Sigmoid colon (tissue), 7 donors: ENCODE data around the gene HDDC2. TPM values are rescaled to one million over a fixed set of nuclear protein-coding genes. Genes with fewer than 3 reads are reported as not detected.

Experiments used
- DNase-seq: peaks from one replicate; pipeline ENCODE4 v3.0.0-alpha.2; 2019
- H3K27ac ChIP-seq, 4 donors: fragments of 200-600 bp; sonication (generic); one replicate each; pipeline ENCODE4 v1.5.1; 2016 to 2019; ENCODE audit warnings: mild to moderate bottlenecking in 1 of 4
- H3K27me3 ChIP-seq, 3 donors: fragments of 200-600 bp; sonication (generic); one replicate each; pipeline ENCODE4 v1.5.1; 2019; ENCODE audit warnings: mild to moderate bottlenecking in 1 of 3
- H3K36me3 ChIP-seq, 4 donors: fragments of 200-600 bp; sonication (generic); one replicate each; pipeline ENCODE4 v1.5.1; 2016 to 2019
- H3K4me1 ChIP-seq, 4 donors: fragments of 200-600 bp; sonication (generic); one replicate each; pipeline ENCODE4 v1.5.1; 2017 to 2019
- H3K4me3 ChIP-seq, 4 donors: fragments of 200-600 bp; sonication (generic); one replicate each; pipeline ENCODE4 v1.5.1; 2017 to 2019; ENCODE audit warnings: mild to moderate bottlenecking in 2 of 4, moderate library complexity in 1 of 4
- H3K9me3 ChIP-seq, 4 donors: fragments of 200-600 bp in 3 of 4; sonication (generic) in 3 of 4; one replicate each; pipeline versions ENCODE4 v1.5.1 to v1.6.1; 2013 to 2019
- CTCF ChIP-seq, 4 experiments: fragments of 450-650 bp in 3 of 4; fragments of 200-600 bp in 1 of 4; IDR thresholded peaks; one replicate each; pipeline ENCODE4 v1.5.1; 2016 to 2019; ENCODE audit warnings: antibody characterized with exemption in 4 of 4, mild to moderate bottlenecking in 3 of 4, moderate library complexity in 2 of 4
- EP300 ChIP-seq, 4 donors: sonication (generic); formaldehyde crosslinking; IDR thresholded peaks; one replicate each; pipeline ENCODE4 v1.6.1; 2017; ENCODE audit warnings: antibody characterized with exemption in 4 of 4
- POLR2A ChIP-seq, 2 donors: fragments of 450-650 bp; IDR thresholded peaks; one replicate each; pipeline ENCODE4 v1.6.1; 2016; ENCODE audit warnings: antibody characterized with exemption in 2 of 2, mild to moderate bottlenecking in 2 of 2, moderate library complexity in 2 of 2
- POLR2AphosphoS5 ChIP-seq, 4 donors: sonication (generic); formaldehyde crosslinking; IDR thresholded peaks; one replicate each; pipeline ENCODE4 v1.6.1; 2017; ENCODE audit warnings: antibody characterized with exemption in 4 of 4
- WGBS, 2 donors: extraction: QIAGEN DNeasy Blood & Tissue Kit; methylation state at CpG; one replicate each; pipeline ENCODE4 v1.1.7; 2013; 5-methylcytosine and 5-hydroxymethylcytosine counted together
- intact Hi-C: fragments of 100-400 bp; cut with DNase I; formaldehyde crosslinking; loops from one replicate; pipeline ENCODE4 v1.15.1; 2023
- polyA plus RNA-seq, 3 donors: library from polyadenylated mRNA; stranded (reverse); fragments of 200-250 nt; gene quantifications; one replicate each; pipeline ENCODE4 v1.2.3, GENCODE V29; 2013
- total RNA-seq, 4 donors: library from RNA; depleted of rRNA; stranded (reverse); fragments of >200 nt; gene quantifications; one replicate each; pipeline ENCODE4 v1.1.0, GENCODE V29; 2016
- donor health status: healthy with polysubstance abuse.
- donor health status: Bipolar disorder and iron deficiency.
- donor health status: healthy.

The HDDC2 gene
- total and polyA plus RNA-seq, 7 donors = 39.9 to 82.9 (median 56.1) TPM

- intact Hi-C loops = loop anchor here (1.0 to 10.0 kb wide), 3 partner anchors 148 to 426 kb away; partner anchors contain the start of genes RNF217 and TPD52L1
- DNase-seq = no peak
- Histone ChIP-seq H3K27ac (peak overlapping the region; percentile 91 to 94 (median 93)), H3K4me3 (peak overlapping the region; percentile 44 to 87 (median 70)), H3K36me3 (peaks cover 0 to 39% (median 6%) of the 10 kb centered on the region in 4 donors), H3K27me3 (no peaks in the 10 kb centered on the region), H3K4me1 (peaks cover 0 to 17% (median 16%) of the 10 kb centered on the region in 4 donors), H3K9me3 (no peaks in the 10 kb centered on the region)
- 1 to 9% methylated on average over 11 of the region's 11 CpGs for WGBS, 2 donors
- TF ChIP-seq POLR2AphosphoS5 (IDR thresholded peaks at IDR 0.05) (no peak), CTCF (IDR thresholded peaks at IDR 0.05) (no peak), EP300 (IDR thresholded peaks at IDR 0.05) (no peak), POLR2A (IDR thresholded peaks at IDR 0.05) (no peak)
These were observed 754 bp downstream of the HDDC2 start for GRCh38 chr6:125300992-125301434.

GRCh38 chr6:125299257-125299656 is 2.5 kb downstream of the HDDC2 start:
- Histone ChIP-seq H3K27ac (no peak overlapping the region), H3K4me3 (no peak overlapping the region), H3K36me3 (peaks cover 0 to 49% (median 6%) of the 10 kb centered on the region in 4 donors), H3K27me3 (no peaks in the 10 kb centered on the region), H3K9me3 (no peaks in the 10 kb centered on the region), H3K4me1 (peaks cover 0 to 33% (median 26%) of the 10 kb centered on the region in 4 donors)
- intact Hi-C loops = no loop called here
- TF ChIP-seq CTCF (IDR thresholded peaks at IDR 0.05) (no peak), EP300 (IDR thresholded peaks at IDR 0.05) (no peak), POLR2AphosphoS5 (IDR thresholded peaks at IDR 0.05) (no peak), POLR2A (IDR thresholded peaks at IDR 0.05) (no peak)
- no peak for DNase-seq
- 88 to 92% methylated on average over 3 of the region's 3 CpGs for WGBS, 2 donors

GRCh38 chr6:125296471-125296870 is 5.3 kb downstream of the HDDC2 start:
- TF ChIP-seq POLR2A (IDR thresholded peaks at IDR 0.05) = no peak
- no peaks in the 10 kb centered on the region for H3K9me3 ChIP-seq

GRCh38 chr6:125294925-125295324 is 6.8 kb downstream of the HDDC2 start:
- no peak overlapping the region for H3K27ac ChIP-seq
- H3K36me3 ChIP-seq = peaks cover 4 to 82% (median 16%) of the 10 kb centered on the region in 4 donors
- H3K4me3 ChIP-seq = no peak overlapping the region
- 68 to 82% methylated on average over 3 of the region's 3 CpGs for WGBS, 2 donors
- H3K9me3 ChIP-seq = no peaks in the 10 kb centered on the region
- no peaks in the 10 kb centered on the region for H3K27me3 ChIP-seq
- TF ChIP-seq EP300 (IDR thresholded peaks at IDR 0.05) (no peak), POLR2AphosphoS5 (IDR thresholded peaks at IDR 0.05) (no peak), CTCF (IDR thresholded peaks at IDR 0.05) (no peak), POLR2A (IDR thresholded peaks at IDR 0.05) (no peak)
- H3K4me1 ChIP-seq = peaks cover 0 to 30% (median 15%) of the 10 kb centered on the region in 4 donors
- no peak for DNase-seq
- intact Hi-C loops = no loop called here

More at GRCh38 chr6:125296471-125296870, 5.3 kb downstream of the HDDC2 start:
- Histone ChIP-seq H3K27me3 (no peaks in the 10 kb centered on the region), H3K36me3 (peaks cover 4 to 70% (median 12%) of the 10 kb centered on the region in 4 donors), H3K4me3 (no peak overlapping the region), H3K4me1 (peaks cover 0 to 41% (median 26%) of the 10 kb centered on the region in 4 donors), H3K27ac (no peak overlapping the region)
- intact Hi-C loops = no loop called here
- DNase-seq = no peak
- 95 to 96% methylated on average over 1 of the region's 1 CpG for WGBS, 2 donors

GRCh38 chr6:125294036-125294435 is 7.7 kb downstream of the HDDC2 start:
- H3K27ac ChIP-seq = no peak overlapping the region
- TF ChIP-seq POLR2A (IDR thresholded peaks at IDR 0.05) (no peak), CTCF (IDR thresholded peaks at IDR 0.05) (no peak), EP300 (IDR thresholded peaks at IDR 0.05) (no peak), POLR2AphosphoS5 (IDR thresholded peaks at IDR 0.05) (no peak)
- H3K9me3 ChIP-seq = no peaks in the 10 kb centered on the region
- no peak overlapping the region for H3K4me3 ChIP-seq
- H3K27me3 ChIP-seq = no peaks in the 10 kb centered on the region
- no peak for DNase-seq
- peaks cover 0 to 24% (median 10%) of the 10 kb centered on the region in 4 donors for H3K4me1 ChIP-seq
- 93 to 96% methylated on average over 1 of the region's 1 CpG for WGBS, 2 donors
- peaks cover 4 to 80% (median 16%) of the 10 kb centered on the region in 4 donors for H3K36me3 ChIP-seq
- intact Hi-C loops = no loop called here
